ENCODE measurements around the gene MED13. TPM values are rescaled to one million over a fixed set of nuclear protein-coding genes. Genes with fewer than 3 reads are reported as not detected.

MED13 gene
- total and polyA plus RNA-seq, 2 donors (not counting 1 experiment from before 2014, with no cell fraction given), result 36.2 to 47.1 TPM

GRCh38 chr17:61980535-61980934, 84.5 kb downstream of the MED13 start:
- Histone ChIP-seq H3K79me2 (ENCODE audit: control insufficient read depth, insufficient read depth, low read length) (no peaks in the 10 kb centered on the region), H3K4me1 (ENCODE audit: control insufficient read depth, extremely low read depth, insufficient read depth, low read length) (no peaks in the 10 kb centered on the region), H2AFZ (ENCODE audit: low read length) (no peak overlapping the region), H3K9me3 (ENCODE audit: control insufficient read depth, insufficient read depth, low read depth, low read length) (no peaks in the 10 kb centered on the region), H4K20me1 (ENCODE audit: control insufficient read depth, extremely low read depth, insufficient read depth, low read length) (no peaks in the 10 kb centered on the region), H3K36me3 (ENCODE audit: control insufficient read depth, insufficient read depth, low read length) (peaks cover 10% of the 10 kb centered on the region), H3K9ac (ENCODE audit: insufficient read depth, low read length) (no peak overlapping the region), H3K27ac (ENCODE audit: insufficient read depth, low read length) (no peak overlapping the region), H3K27me3 (ENCODE audit: control insufficient read depth, insufficient read depth, low read length) (no peaks in the 10 kb centered on the region), H3K4me2 (ENCODE audit: extremely low read depth, insufficient read depth, low read length) (no peak overlapping the region), H3K4me3 (replicated peaks in 1 of 4; ENCODE audit: control extremely low read depth in 1 of 4, insufficient read depth in 1 of 4, low read depth in 3 of 4, low read length in 4 of 4) (no peak overlapping the region)
- no peak for DNase-seq (ENCODE audit: low read depth in 2 of 2)
- no peak for TF ChIP-seq CTCF (conservative IDR thresholded peaks at IDR 0.05 in 1 of 2, IDR thresholded peaks at IDR 0.05 in 1 of 2; ENCODE audit: low read depth in 1 of 2, low read length in 2 of 2)
- no peak for TF ChIP-seq EZH2 (IDR thresholded peaks at IDR 0.05; ENCODE audit: low read length, missing control alignments)

- no peak overlapping the region for H3K4me2 ChIP-seq (ENCODE audit: extremely low read depth, insufficient read depth, low read length)
- H3K79me2 ChIP-seq (ENCODE audit: control insufficient read depth, insufficient read depth, low read length), result peaks cover 3% of the 10 kb centered on the region
- H3K4me3 ChIP-seq (replicated peaks in 1 of 4; ENCODE audit: control extremely low read depth in 1 of 4, insufficient read depth in 1 of 4, low read depth in 3 of 4, low read length in 4 of 4), result no peak overlapping the region
- H3K27ac ChIP-seq (ENCODE audit: insufficient read depth, low read length), result no peak overlapping the region
- H3K36me3 ChIP-seq (ENCODE audit: control insufficient read depth, insufficient read depth, low read length), result no peaks in the 10 kb centered on the region
- H3K4me1 ChIP-seq (ENCODE audit: control insufficient read depth, extremely low read depth, insufficient read depth, low read length), result no peaks in the 10 kb centered on the region
- H4K20me1 ChIP-seq (ENCODE audit: control insufficient read depth, extremely low read depth, insufficient read depth, low read length), result no peaks in the 10 kb centered on the region
- H3K9me3 ChIP-seq (ENCODE audit: control insufficient read depth, insufficient read depth, low read depth, low read length), result no peaks in the 10 kb centered on the region
- no peak overlapping the region for H2AFZ ChIP-seq (ENCODE audit: low read length)
- no peak overlapping the region for H3K9ac ChIP-seq (ENCODE audit: insufficient read depth, low read length)
- no peaks in the 10 kb centered on the region for H3K27me3 ChIP-seq (ENCODE audit: control insufficient read depth, insufficient read depth, low read length)
- TF ChIP-seq CTCF (conservative IDR thresholded peaks at IDR 0.05 in 1 of 2, IDR thresholded peaks at IDR 0.05 in 1 of 2; ENCODE audit: low read depth in 1 of 2, low read length in 2 of 2), result no peak
- no peak for DNase-seq (ENCODE audit: low read depth in 2 of 2)
Observed at GRCh38 chr17:61974115-61974514, 91.0 kb downstream of the MED13 start.

- no peaks in the 10 kb centered on the region for H3K4me1 ChIP-seq (ENCODE audit: control insufficient read depth, extremely low read depth, insufficient read depth, low read length)
- no peaks in the 10 kb centered on the region for H3K9me3 ChIP-seq (ENCODE audit: control insufficient read depth, insufficient read depth, low read depth, low read length)
- peaks cover 3% of the 10 kb centered on the region for H3K79me2 ChIP-seq (ENCODE audit: control insufficient read depth, insufficient read depth, low read length)
- no peak overlapping the region for H3K27ac ChIP-seq (ENCODE audit: insufficient read depth, low read length)
- no peaks in the 10 kb centered on the region for H4K20me1 ChIP-seq (ENCODE audit: control insufficient read depth, extremely low read depth, insufficient read depth, low read length)
- no peak overlapping the region for H3K4me2 ChIP-seq (ENCODE audit: extremely low read depth, insufficient read depth, low read length)
- no peak overlapping the region for H2AFZ ChIP-seq (ENCODE audit: low read length)
- no peak for DNase-seq (ENCODE audit: low read depth in 2 of 2)
- H3K36me3 ChIP-seq (ENCODE audit: control insufficient read depth, insufficient read depth, low read length), result peaks cover 1% of the 10 kb centered on the region
- TF ChIP-seq CTCF (conservative IDR thresholded peaks at IDR 0.05 in 1 of 2, IDR thresholded peaks at IDR 0.05 in 1 of 2; ENCODE audit: low read depth in 1 of 2, low read length in 2 of 2) (no peak), EZH2 (IDR thresholded peaks at IDR 0.05; ENCODE audit: low read length, missing control alignments) (no peak)
- H3K9ac ChIP-seq (ENCODE audit: insufficient read depth, low read length), result no peak overlapping the region
- no peak overlapping the region for H3K4me3 ChIP-seq (replicated peaks in 1 of 4; ENCODE audit: control extremely low read depth in 1 of 4, insufficient read depth in 1 of 4, low read depth in 3 of 4, low read length in 4 of 4)
- H3K27me3 ChIP-seq (ENCODE audit: control insufficient read depth, insufficient read depth, low read length), result no peaks in the 10 kb centered on the region
Observed at GRCh38 chr17:61972311-61972710, 92.8 kb downstream of the MED13 start.

Data from fibroblast of lung (primary cell).